Hematopoietic multipotent progenitor cell treated with erythropoietin and hydrocortisone succinate and interleukin-3 and kit ligand, for 8 days (in vitro differentiated cells): Measurements from ENCODE around the gene FHOD3.

Experiments
- DNase-seq: peaks from one replicate; pipeline ENCODE4 v3.0.0-alpha.2; 2015

The FHOD3 gene

GRCh38 chr18:36323421-36323820, 25.9 kb downstream of the FHOD3 start:
- DNase-seq, result no peak

- no peak for DNase-seq
Measured at GRCh38 chr18:36325846-36326245, 28.3 kb downstream of the FHOD3 start.

- no peak for DNase-seq
Measured at GRCh38 chr18:36326771-36327170, 29.3 kb downstream of the FHOD3 start.

GRCh38 chr18:36327352-36328316, 30.1 kb downstream of the FHOD3 start:
- DNase-seq, result no peak

GRCh38 chr18:36328385-36328858, 30.9 kb downstream of the FHOD3 start:
- no peak for DNase-seq

GRCh38 chr18:36328916-36329315, 31.4 kb downstream of the FHOD3 start:
- no peak for DNase-seq

- no peak for DNase-seq
Measured at GRCh38 chr18:36329684-36330434, 32.3 kb downstream of the FHOD3 start.

- no peak for DNase-seq
Measured at GRCh38 chr18:36330435-36331052, 33.0 kb downstream of the FHOD3 start.

GRCh38 chr18:36331521-36331971, 34.0 kb downstream of the FHOD3 start:
- no peak for DNase-seq

- no peak for DNase-seq
Measured at GRCh38 chr18:36333414-36333813, 35.9 kb downstream of the FHOD3 start.

GRCh38 chr18:36334798-36335197, 37.3 kb downstream of the FHOD3 start:
- DNase-seq, result no peak

- no peak for DNase-seq
Measured at GRCh38 chr18:36335476-36336279, 38.2 kb downstream of the FHOD3 start.

- DNase-seq, result no peak
Measured at GRCh38 chr18:36337679-36338402, 40.3 kb downstream of the FHOD3 start.

GRCh38 chr18:36338403-36338933, 41.0 kb downstream of the FHOD3 start:
- no peak for DNase-seq

- no peak for DNase-seq
Measured at GRCh38 chr18:36340246-36340645, 42.7 kb downstream of the FHOD3 start.

GRCh38 chr18:36341944-36342343, 44.4 kb downstream of the FHOD3 start:
- no peak for DNase-seq

- DNase-seq, result no peak
Measured at GRCh38 chr18:36348331-36348730, 50.8 kb downstream of the FHOD3 start.

GRCh38 chr18:36348971-36349417, 51.5 kb downstream of the FHOD3 start:
- no peak for DNase-seq

GRCh38 chr18:36349552-36349951, 52.0 kb downstream of the FHOD3 start:
- DNase-seq, result no peak

GRCh38 chr18:36350251-36350651, 52.7 kb downstream of the FHOD3 start:
- DNase-seq, result no peak

- no peak for DNase-seq
Measured at GRCh38 chr18:36350839-36351469, 53.4 kb downstream of the FHOD3 start.
